ENCODE measurements around the gene PEAK1. TPM values are rescaled to one million over a fixed set of nuclear protein-coding genes. Genes with fewer than 3 reads are reported as not detected.

PEAK1 gene
- total RNA-seq, 2 donors from 2014 or later = 33.5 to 54.4 TPM

DNA sequence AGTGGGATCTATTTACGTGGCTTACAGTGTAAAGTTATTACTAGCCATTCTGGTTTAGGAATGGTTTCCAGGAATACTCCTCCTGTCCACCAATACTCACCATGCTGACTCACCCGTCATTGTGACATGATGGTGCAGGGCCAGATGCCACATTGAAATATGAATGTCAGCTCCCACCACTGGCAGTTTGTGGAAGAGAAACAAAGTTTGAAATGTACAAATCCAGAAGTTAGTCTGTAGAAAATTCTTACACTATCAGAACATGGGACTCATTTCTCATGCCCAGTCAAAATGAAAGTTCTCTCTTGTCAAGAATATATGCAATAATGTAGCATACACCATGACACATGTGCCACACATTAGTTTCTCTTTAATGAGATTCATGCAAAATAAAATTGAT lies 334.6 kb downstream of the PEAK1 start:
- TF ChIP-seq, protein P1, sequence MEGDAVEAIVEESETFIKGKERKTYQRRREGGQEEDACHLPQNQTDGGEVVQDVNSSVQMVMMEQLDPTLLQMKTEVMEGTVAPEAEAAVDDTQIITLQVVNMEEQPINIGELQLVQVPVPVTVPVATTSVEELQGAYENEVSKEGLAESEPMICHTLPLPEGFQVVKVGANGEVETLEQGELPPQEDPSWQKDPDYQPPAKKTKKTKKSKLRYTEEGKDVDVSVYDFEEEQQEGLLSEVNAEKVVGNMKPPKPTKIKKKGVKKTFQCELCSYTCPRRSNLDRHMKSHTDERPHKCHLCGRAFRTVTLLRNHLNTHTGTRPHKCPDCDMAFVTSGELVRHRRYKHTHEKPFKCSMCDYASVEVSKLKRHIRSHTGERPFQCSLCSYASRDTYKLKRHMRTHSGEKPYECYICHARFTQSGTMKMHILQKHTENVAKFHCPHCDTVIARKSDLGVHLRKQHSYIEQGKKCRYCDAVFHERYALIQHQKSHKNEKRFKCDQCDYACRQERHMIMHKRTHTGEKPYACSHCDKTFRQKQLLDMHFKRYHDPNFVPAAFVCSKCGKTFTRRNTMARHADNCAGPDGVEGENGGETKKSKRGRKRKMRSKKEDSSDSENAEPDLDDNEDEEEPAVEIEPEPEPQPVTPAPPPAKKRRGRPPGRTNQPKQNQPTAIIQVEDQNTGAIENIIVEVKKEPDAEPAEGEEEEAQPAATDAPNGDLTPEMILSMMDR (IDR thresholded peaks at IDR 0.05) = no peak
- intact Hi-C loops (cut with DNase I) = no loop called here
- H3K4me3 ChIP-seq = no peak overlapping the region
- H3K9me3 ChIP-seq = no peaks in the 10 kb centered on the region
- H3K27me3 ChIP-seq = no peaks in the 10 kb centered on the region
- no peaks in the 10 kb centered on the region for H3K4me1 ChIP-seq
- DNase-seq = no peak
- no peak overlapping the region for H3K9ac ChIP-seq (ENCODE audit: low read depth in 2 of 2, low read length in 2 of 2)
- no peaks in the 10 kb centered on the region for H3K36me3 ChIP-seq
- no peak overlapping the region for H3K27ac ChIP-seq

DNA sequence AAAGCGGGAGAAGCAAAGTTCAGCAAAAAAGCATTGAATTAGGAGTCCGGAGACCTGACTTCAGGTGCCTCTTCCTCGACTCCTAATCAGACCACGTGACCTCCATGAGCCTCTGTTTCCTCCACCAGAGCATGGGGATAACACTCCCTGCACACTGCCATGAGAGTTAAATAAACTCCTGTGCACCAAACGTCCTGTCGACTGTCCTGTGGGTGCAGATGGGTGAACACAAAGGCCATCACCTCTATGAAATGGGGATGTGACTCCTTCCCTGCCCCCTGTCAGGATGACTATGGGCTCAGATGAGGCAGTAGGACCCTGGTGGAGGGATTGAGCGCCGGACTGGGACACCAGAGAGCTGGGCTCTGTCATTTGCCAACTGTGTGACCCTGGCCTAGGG lies 335.5 kb downstream of the PEAK1 start:
- H3K4me1 ChIP-seq = no peaks in the 10 kb centered on the region
- H3K9me3 ChIP-seq = no peaks in the 10 kb centered on the region
- no peak overlapping the region for H3K27ac ChIP-seq
- H3K27me3 ChIP-seq = no peaks in the 10 kb centered on the region
- H3K36me3 ChIP-seq = no peaks in the 10 kb centered on the region
- intact Hi-C loops (cut with DNase I) = no loop called here
- no peak for DNase-seq
- TF ChIP-seq, protein P1 (IDR thresholded peaks at IDR 0.05) = no peak
- H3K4me3 ChIP-seq = no peak overlapping the region
- no peak overlapping the region for H3K9ac ChIP-seq (ENCODE audit: low read depth in 2 of 2, low read length in 2 of 2)

DNA sequence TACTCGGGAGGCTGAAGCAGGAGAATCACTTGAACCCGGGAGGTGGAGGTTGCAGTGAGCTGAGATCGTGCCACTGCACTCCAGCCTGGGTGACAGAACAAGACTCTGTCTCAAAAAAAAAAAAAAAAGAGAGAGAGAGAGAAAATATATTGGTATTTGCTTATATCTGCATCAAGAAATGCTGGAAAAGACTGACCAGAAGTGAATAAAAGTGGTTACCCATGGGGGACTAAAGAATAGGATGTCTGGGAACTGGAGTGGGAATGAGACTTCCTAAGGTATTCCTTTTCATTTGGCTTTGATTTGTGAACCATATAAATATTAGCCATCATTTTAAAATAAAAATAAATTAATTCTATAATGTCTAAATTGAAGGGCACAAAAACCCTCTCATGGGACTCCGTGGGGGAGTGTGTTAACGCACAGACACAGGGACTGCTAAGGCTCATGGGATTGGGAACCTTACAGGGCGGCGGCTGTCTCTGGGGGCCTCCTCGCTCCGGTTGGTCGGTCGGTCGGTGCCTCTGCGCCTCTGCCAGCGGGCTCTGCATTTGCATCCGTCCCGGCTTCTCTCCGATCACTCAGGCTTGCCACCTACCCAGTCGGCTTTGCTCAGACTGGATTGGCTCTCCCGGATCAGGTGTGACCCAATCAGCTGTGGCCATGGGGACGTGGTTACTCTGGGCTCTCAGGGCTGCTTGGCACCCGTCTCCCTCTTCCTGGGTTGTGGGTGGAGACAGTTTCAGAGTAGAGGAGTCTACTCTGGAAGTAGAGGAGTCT lies 336.3 kb downstream of the PEAK1 start:
- no peaks in the 10 kb centered on the region for H3K9me3 ChIP-seq
- peak overlapping the region; percentile 18 for H3K4me3 ChIP-seq
- no peak overlapping the region for H3K9ac ChIP-seq (ENCODE audit: low read depth in 2 of 2, low read length in 2 of 2)
- TF ChIP-seq, protein P1 (IDR thresholded peaks at IDR 0.05) = no peak
- DNase-seq = peak; percentile 93
- intact Hi-C loops (cut with DNase I) = no loop called here
- no peaks in the 10 kb centered on the region for H3K4me1 ChIP-seq
- no peaks in the 10 kb centered on the region for H3K27me3 ChIP-seq
- H3K27ac ChIP-seq = no peak overlapping the region
- no peaks in the 10 kb centered on the region for H3K36me3 ChIP-seq

- intact Hi-C loops (cut with DNase I) = no loop called here
- H3K36me3 ChIP-seq = no peaks in the 10 kb centered on the region
- DNase-seq = no peak
- H3K9ac ChIP-seq (ENCODE audit: low read depth in 2 of 2, low read length in 2 of 2) = no peak overlapping the region
- no peaks in the 10 kb centered on the region for H3K4me1 ChIP-seq
- H3K27me3 ChIP-seq = no peaks in the 10 kb centered on the region
- TF ChIP-seq, protein P1 (IDR thresholded peaks at IDR 0.05) = no peak
- no peaks in the 10 kb centered on the region for H3K9me3 ChIP-seq
- no peak overlapping the region for H3K4me3 ChIP-seq
- H3K27ac ChIP-seq = no peak overlapping the region
These were observed 337.9 kb downstream of the PEAK1 start for GRCh38 chr15:77081971-77082370.

GRCh38 chr15:77076323-77076915 lies 343.5 kb downstream of the PEAK1 start:
- H3K4me1 ChIP-seq = no peaks in the 10 kb centered on the region
- H3K27ac ChIP-seq = no peak overlapping the region
- no peak overlapping the region for H3K9ac ChIP-seq (ENCODE audit: low read depth in 2 of 2, low read length in 2 of 2)
- H3K27me3 ChIP-seq = no peaks in the 10 kb centered on the region
- intact Hi-C loops (cut with DNase I) = no loop called here
- no peak overlapping the region for H3K4me3 ChIP-seq
- H3K9me3 ChIP-seq = no peaks in the 10 kb centered on the region
- no peak for DNase-seq
- TF ChIP-seq, protein P1 (IDR thresholded peaks at IDR 0.05) = no peak
- no peaks in the 10 kb centered on the region for H3K36me3 ChIP-seq

All from colonic mucosa (tissue), 4 donors.